ENCODE data around the gene MYBPHL.

The MYBPHL gene

GRCh38 chr1:109246141-109246551, 60.7 kb downstream of the MYBPHL start:
- no peak overlapping the region for H3K4me3 ChIP-seq (ENCODE audit: low read length)
- DNase-seq (ENCODE audit: low read depth, low spot score): no peak

GRCh38 chr1:109243860-109244552, 62.8 kb downstream of the MYBPHL start:
- DNase-seq (ENCODE audit: low read depth, low spot score): no peak
- no peak overlapping the region for H3K4me3 ChIP-seq (ENCODE audit: low read length)

- H3K4me3 ChIP-seq (ENCODE audit: low read length): no peak overlapping the region
- DNase-seq (ENCODE audit: low read depth, low spot score): no peak
These were observed 63.6 kb downstream of the MYBPHL start for GRCh38 chr1:109243221-109243620.

- DNase-seq (ENCODE audit: low read depth, low spot score): no peak
- no peak overlapping the region for H3K4me3 ChIP-seq (ENCODE audit: low read length)
These were observed 64.4 kb downstream of the MYBPHL start for GRCh38 chr1:109242387-109242786.
